HG03354 (cell line): Measurements from ENCODE around the gene SLC35E4.

ENCODE experiments used
- ATAC-seq: cut with Tn5 transposase; IDR thresholded peaks from one replicate; pipeline ENCODE4 v1.9.1; 2021; ENCODE audit warnings: mild to moderate bottlenecking; ENCODE audit not compliant: unreplicated experiment, poor library complexity, severe bottlenecking

SLC35E4 gene

GRCh38 chr22:30680991-30681770 lies 45.6 kb downstream of the SLC35E4 start:
- ATAC-seq = no peak

DNA sequence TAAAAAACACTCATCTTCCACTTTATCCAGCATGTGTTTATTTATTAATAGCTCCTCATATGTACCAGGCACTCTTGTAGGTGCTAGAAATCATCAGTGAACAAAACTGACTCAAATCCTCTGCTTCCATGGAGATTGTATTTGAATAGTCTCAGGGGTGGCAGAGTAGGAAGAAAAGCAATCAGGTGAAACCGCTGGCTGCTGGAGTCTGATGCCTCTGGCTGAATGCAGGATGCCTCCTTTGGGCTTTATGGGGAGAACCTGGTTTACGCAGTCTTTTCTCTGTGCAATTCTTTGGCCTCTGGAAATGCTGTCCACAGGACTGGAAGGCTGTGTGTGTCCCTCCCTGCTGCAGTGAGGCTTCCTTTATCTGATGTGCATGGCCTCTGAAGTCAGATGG lies 46.2 kb downstream of the SLC35E4 start:
- no peak for ATAC-seq

GRCh38 chr22:30685178-30685577 lies 49.6 kb downstream of the SLC35E4 start:
- ATAC-seq = no peak

DNA sequence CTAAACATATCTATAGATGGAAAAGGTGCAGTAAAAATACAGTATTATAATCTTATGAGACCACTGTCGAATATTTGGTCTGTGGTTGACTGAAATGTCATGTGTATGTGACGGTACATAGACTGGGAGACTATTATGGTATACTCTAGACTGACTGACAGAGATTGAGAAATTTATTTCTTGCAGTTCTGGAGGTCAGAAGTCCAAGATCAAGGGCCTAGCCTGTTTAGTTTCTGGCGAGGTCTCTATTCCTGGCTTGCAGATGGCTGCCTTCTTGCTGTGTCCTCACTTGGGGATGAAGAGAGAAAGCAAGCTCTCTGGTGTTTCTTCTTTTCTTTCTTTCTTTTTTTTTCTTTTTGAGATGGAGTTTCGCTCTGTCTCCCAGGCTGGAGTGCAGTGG lies 51.8 kb downstream of the SLC35E4 start:
- ATAC-seq = no peak

DNA sequence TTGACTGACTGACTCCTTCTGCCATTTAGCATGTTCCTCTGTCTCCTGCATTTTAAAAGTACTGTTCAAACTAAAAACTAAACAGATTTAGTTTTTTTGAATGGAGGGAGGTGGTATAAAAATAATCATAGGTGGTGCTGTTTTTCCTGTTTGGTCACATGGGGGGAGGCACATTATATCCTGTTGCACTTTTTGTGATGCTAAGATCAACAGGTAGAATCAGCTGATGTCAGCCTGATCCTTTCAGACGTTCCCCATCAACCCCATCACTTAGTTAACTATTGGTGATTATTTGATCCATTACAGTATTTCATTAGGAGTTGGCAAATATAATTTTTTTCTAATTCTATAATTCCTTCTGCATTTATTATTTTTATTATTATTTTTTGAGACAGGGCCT lies 54.0 kb downstream of the SLC35E4 start:
- ATAC-seq = no peak

DNA sequence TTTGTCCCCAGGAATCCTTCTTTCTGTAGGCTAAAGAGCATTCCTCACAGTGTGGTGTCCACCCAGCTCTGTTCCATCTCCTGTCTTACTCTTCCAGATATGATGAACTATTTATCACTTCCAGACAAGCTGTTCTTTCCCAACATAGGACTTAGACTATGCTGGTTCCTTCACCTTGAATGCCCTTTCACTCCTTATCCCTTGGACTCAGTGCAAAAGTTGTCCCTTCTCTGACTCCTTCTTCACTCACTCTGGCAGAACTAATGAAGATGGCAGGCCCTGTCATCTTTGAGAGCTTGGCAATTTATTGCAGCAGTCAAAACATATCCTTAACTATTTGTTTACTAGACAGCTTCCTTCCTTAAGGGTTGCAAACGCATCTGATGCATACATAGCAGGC lies 55.6 kb downstream of the SLC35E4 start:
- no peak for ATAC-seq

DNA sequence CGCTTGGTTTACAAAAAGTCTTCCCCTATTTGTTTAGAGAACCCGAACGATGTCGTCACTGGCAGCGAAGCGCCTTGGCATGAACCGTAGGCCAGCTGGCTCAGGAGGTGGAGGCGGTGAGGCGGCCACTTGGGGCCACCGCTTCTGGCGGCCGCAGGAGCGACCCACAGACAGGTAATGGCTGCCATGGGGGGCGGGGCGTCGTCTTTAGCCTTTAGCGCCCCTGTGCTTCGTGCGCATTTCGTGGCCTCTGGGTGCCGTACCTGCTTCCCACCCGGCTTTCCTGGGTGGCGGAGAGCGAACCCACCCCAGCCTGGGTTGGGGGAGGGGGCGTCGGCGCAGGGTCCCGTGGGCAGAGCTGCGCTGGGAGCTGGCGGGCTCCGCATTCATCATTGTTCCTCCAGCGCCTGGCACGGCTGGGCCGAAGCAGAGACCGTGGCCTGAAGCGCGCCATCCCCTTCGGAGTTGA lies 58.6 kb downstream of the SLC35E4 start:
- ATAC-seq = no peak

GRCh38 chr22:30694640-30695350 lies 59.2 kb downstream of the SLC35E4 start, which contains the start of gene OSBP2:
Gene OSBP2, plus strand, starts transcription at chr22:30694874. Its CDS starts 36 bp downstream, at chr22:30694910.
- no peak for ATAC-seq

DNA sequence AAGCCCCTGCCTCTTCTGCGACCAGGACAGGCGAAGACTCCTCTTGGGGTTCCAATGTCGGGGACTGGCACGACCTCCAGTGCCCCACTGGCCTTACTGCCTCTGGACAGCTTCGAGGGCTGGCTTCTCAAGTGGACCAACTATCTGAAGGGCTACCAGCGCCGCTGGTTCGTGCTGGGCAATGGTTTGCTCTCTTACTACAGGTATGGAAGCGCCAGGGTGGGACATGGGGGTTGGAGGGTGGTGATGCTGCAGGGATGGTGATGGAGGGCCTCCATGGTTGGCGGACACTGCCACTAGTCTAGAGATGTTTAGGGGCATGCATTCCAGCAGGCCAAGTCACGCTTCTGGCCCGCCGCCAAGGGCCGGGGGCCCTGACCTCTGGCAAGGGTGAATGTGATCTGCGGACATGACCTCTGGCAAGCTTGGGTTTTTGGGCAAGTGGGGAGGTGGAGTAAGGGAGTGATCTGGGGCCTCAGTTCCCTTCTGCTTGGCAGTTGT lies 59.8 kb downstream of the SLC35E4 start:
- no peak for ATAC-seq

DNA sequence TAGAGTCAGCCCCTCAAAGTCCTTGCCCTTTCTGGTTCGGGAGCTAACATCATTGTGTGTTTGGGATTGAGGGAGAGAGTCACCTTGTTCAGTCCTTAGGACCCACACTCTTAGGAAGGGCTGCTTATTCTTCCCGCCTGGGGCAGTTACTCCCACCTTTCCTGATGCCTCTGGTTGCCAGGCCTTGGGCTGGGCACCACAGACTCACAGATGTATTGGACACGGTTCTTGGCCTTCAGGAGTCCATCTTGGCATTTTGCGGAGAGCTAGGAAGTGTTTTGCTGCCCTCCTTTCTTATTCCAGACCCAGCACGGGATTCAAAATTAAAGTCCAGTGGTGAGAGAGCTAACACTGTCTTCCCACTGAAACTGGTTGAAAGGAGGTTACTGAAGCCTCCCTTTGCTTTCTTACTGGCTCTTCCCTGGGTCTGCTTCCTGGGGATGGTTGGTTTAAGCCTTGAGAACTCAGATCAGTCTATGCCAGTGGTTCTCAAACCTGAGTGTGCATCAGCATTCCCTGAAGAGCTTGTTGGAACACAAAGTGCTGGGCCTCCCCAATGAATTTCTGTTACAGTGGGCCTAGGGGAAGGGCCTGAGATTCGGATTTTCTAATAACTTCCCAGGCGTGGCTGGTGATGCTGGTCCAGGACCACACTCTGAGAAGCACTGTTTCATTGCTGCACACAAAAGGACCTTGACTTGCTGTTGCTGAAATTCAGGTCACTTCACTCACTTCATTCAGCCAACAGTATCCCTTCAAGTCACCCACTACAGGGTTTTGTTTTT lies 60.5 kb downstream of the SLC35E4 start:
- ATAC-seq = no peak
